ENCODE data around the gene USP5.
"Not testable (repeated sequence)": the region's sequence is repeated elsewhere in the genome, so short reads cannot be mapped to it uniquely, and the experiment has no call there.

Gene USP5

DNA sequence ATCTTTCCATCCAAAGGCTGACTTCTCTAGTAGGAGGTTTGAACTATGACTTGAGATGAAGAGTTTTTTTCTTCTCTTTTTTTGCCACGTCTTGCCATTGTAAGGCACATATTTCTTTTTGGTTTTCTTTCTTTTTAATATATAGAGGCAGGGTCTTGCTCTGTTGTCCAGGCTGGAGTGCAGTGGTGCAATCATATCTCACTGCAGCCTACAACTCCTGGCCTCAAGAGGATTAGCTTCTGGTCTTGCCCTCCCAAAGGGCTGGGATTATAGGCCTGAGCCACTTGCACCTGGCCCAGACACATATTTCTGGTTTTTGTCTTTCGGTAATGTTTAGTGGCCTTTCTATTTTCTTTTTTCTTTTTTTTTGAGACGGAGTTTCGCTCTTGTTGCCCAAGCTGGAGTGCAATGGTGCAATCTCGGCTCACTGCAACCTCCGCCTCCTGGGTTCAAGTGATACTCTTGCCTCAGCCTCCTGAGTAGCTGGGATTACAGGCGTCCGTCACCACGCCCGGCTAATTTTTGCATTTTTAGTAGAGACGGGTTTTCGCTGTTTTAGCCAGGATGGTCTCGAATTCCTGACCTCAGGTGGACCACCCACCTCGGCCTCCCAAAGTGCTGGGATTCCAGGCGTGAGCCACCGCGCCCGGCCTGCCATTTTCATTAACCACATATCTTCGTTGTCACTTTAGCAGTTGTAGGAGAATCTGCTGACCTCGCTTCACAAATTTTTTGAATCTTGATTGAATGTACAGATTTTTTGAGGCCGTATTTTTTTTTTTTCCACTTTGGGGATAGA lies 38.0 kb downstream of the USP5 start:
- CTCF ChIA-PET, result interaction anchor here (0.8 to 1.1 kb wide), 2 partner anchors 10 to 15 kb away, joined by 3 to 4 read pairs; no protein-coding TSS in a partner anchor
- Histone ChIP-seq H3K4me1 (ENCODE audit: control extremely low read depth in 1 of 4, control insufficient read depth in 4 of 4, insufficient read depth in 4 of 4, low read length in 3 of 4) (peaks cover 6 to 22% (median 19%) of the 10 kb centered on the region in 4 experiments), H3K4me3 (ENCODE audit: control insufficient read depth in 1 of 7, extremely low read depth in 1 of 7, insufficient read depth in 4 of 7, low read depth in 2 of 7, low read length in 6 of 7) (peak overlapping the region in 3 of 7 experiments; percentile 53 to 72 (median 57)), H3K27ac (ENCODE audit: insufficient read depth in 1 of 2, low read depth in 1 of 2, low read length in 2 of 2, poor library complexity in 1 of 2, severe bottlenecking in 2 of 2) (peak overlapping the region in 1 of 2 experiments; percentile 85)
- not testable (repeated sequence) for H3K9me3 ChIP-seq (ENCODE audit: control extremely low read depth in 1 of 5, control insufficient read depth in 4 of 5, insufficient read depth in 2 of 5, low read depth in 1 of 5, low read length in 4 of 5); H3K36me3 ChIP-seq (ENCODE audit: control insufficient read depth in 4 of 4, insufficient read depth in 4 of 4, low read length in 3 of 4); H3K27me3 ChIP-seq (replicated peaks in 2 of 5; ENCODE audit: control insufficient read depth in 4 of 5, insufficient read depth in 5 of 5, low read length in 4 of 5); DNase-seq
- WGBS (ENCODE audit: insufficient coverage), result 97% methylated on average over 14 of the region's 21 CpGs
- POLR2A ChIA-PET, result interaction anchor here (1.2 kb wide), 1 partner anchor 17 kb away, joined by 6 read pairs; the partner anchor contains the start of gene SPSB2

- POLR2A ChIA-PET, result interaction anchor here (0.8 to 1.7 kb wide), 6 partner anchors 9 to 119 kb away, joined by 3 to 21 read pairs (median 4); partner anchors contain the start of genes ENO2 and SPSB2
- CTCF ChIA-PET, result interaction anchor here (0.7 to 5.2 kb wide), 15 partner anchors 8 to 74 kb away, joined by 3 to 91 read pairs (median 4); partner anchors contain the start of genes C12orf57, LRRC23, RNU7-1 and SPSB2
- peak; percentile 96 to 99 (median 98) for DNase-seq
- 4% methylated on average over 57 of the region's 68 CpGs for WGBS (ENCODE audit: insufficient coverage)
- Histone ChIP-seq H3K9me3 (ENCODE audit: control extremely low read depth in 1 of 5, control insufficient read depth in 4 of 5, insufficient read depth in 2 of 5, low read depth in 1 of 5, low read length in 4 of 5) (no peaks in the 10 kb centered on the region), H3K4me1 (ENCODE audit: control extremely low read depth in 1 of 4, control insufficient read depth in 4 of 4, insufficient read depth in 4 of 4, low read length in 3 of 4) (peaks cover 6 to 18% (median 15%) of the 10 kb centered on the region in 4 experiments), H3K4me3 (ENCODE audit: control insufficient read depth in 1 of 7, extremely low read depth in 1 of 7, insufficient read depth in 4 of 7, low read depth in 2 of 7, low read length in 6 of 7) (peak overlapping the region; percentile 50 to 87 (median 73)), H3K27ac (ENCODE audit: insufficient read depth in 1 of 2, low read depth in 1 of 2, low read length in 2 of 2, poor library complexity in 1 of 2, severe bottlenecking in 2 of 2) (peak overlapping the region; percentile 81 to 93), H3K27me3 (replicated peaks in 2 of 5; ENCODE audit: control insufficient read depth in 4 of 5, insufficient read depth in 5 of 5, low read length in 4 of 5) (no peaks in the 10 kb centered on the region), H3K36me3 (ENCODE audit: control insufficient read depth in 4 of 4, insufficient read depth in 4 of 4, low read length in 3 of 4) (peaks cover 0 to 4% (median 0%) of the 10 kb centered on the region in 4 experiments)
Measured at GRCh38 chr12:6890789-6891645, 39.1 kb downstream of the USP5 start.

DNA sequence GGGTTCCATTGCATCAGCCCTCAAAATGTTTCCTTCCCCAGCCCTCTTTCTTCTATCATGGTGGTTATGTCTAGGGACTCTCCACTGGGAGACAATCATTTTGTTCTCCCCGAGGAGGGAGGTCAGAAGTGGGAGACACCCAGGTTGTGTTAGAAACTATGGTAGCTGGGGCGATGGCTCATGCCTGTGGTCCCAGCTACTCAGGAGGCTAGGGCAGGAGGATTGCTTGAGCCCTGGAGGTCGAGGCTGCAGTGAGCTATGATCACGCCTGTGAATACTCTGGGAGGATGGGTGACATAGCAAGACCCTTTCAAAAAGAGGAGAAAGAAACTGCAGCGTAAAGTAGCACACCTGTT lies 39.7 kb downstream of the USP5 start:
- Histone ChIP-seq H3K4me3 (ENCODE audit: control insufficient read depth in 1 of 7, extremely low read depth in 1 of 7, insufficient read depth in 4 of 7, low read depth in 2 of 7, low read length in 6 of 7) (peak overlapping the region; percentile 50 to 87 (median 73)), H3K27me3 (replicated peaks in 2 of 5; ENCODE audit: control insufficient read depth in 4 of 5, insufficient read depth in 5 of 5, low read length in 4 of 5) (no peaks in the 10 kb centered on the region), H3K9me3 (ENCODE audit: control extremely low read depth in 1 of 5, control insufficient read depth in 4 of 5, insufficient read depth in 2 of 5, low read depth in 1 of 5, low read length in 4 of 5) (no peaks in the 10 kb centered on the region), H3K4me1 (ENCODE audit: control extremely low read depth in 1 of 4, control insufficient read depth in 4 of 4, insufficient read depth in 4 of 4, low read length in 3 of 4) (peaks cover 6 to 18% (median 13%) of the 10 kb centered on the region in 4 experiments), H3K27ac (ENCODE audit: insufficient read depth in 1 of 2, low read depth in 1 of 2, low read length in 2 of 2, poor library complexity in 1 of 2, severe bottlenecking in 2 of 2) (peak overlapping the region; percentile 81 to 93), H3K36me3 (ENCODE audit: control insufficient read depth in 4 of 4, insufficient read depth in 4 of 4, low read length in 3 of 4) (peaks cover 0 to 4% (median 0%) of the 10 kb centered on the region in 4 experiments)
- WGBS (ENCODE audit: insufficient coverage), result 80% methylated on average over 2 of the region's 5 CpGs
- ChIA-PET CTCF (interaction anchor here (0.7 to 5.2 kb wide), 14 partner anchors 8 to 73 kb away, joined by 3 to 91 read pairs (median 4); partner anchors contain the start of genes C12orf57, LRRC23, RNU7-1 and SPSB2), POLR2A (interaction anchor here (0.8 to 1.7 kb wide), 5 partner anchors 8 to 119 kb away, joined by 3 to 21 read pairs (median 5); partner anchors contain the start of gene SPSB2)
- DNase-seq, result no peak

GRCh38 chr12:6892683-6893082 lies 40.7 kb downstream of the USP5 start:
- H3K27me3 ChIP-seq (replicated peaks in 2 of 5; ENCODE audit: control insufficient read depth in 4 of 5, insufficient read depth in 5 of 5, low read length in 4 of 5); H3K4me3 ChIP-seq (ENCODE audit: control insufficient read depth in 1 of 7, extremely low read depth in 1 of 7, insufficient read depth in 4 of 7, low read depth in 2 of 7, low read length in 6 of 7); H3K9me3 ChIP-seq (ENCODE audit: control extremely low read depth in 1 of 5, control insufficient read depth in 4 of 5, insufficient read depth in 2 of 5, low read depth in 1 of 5, low read length in 4 of 5); DNase-seq; POLR2A ChIA-PET; H3K27ac ChIP-seq (ENCODE audit: insufficient read depth in 1 of 2, low read depth in 1 of 2, low read length in 2 of 2, poor library complexity in 1 of 2, severe bottlenecking in 2 of 2); H3K36me3 ChIP-seq (ENCODE audit: control insufficient read depth in 4 of 4, insufficient read depth in 4 of 4, low read length in 3 of 4): not testable (repeated sequence)
- peaks cover 6 to 18% (median 13%) of the 10 kb centered on the region in 4 experiments for H3K4me1 ChIP-seq (ENCODE audit: control extremely low read depth in 1 of 4, control insufficient read depth in 4 of 4, insufficient read depth in 4 of 4, low read length in 3 of 4)
- CTCF ChIA-PET, result interaction anchor here (1.8 to 5.2 kb wide), 4 partner anchors 11 to 45 kb away, joined by 6 to 91 read pairs (median 16); partner anchors contain the start of genes LRRC23 and SPSB2
- 100% methylated on average over 1 of the region's 3 CpGs for WGBS (ENCODE audit: insufficient coverage)

- WGBS (ENCODE audit: insufficient coverage), result no CpG with 5 or more reads among the region's 3 CpGs
- Histone ChIP-seq H3K36me3 (ENCODE audit: control insufficient read depth in 4 of 4, insufficient read depth in 4 of 4, low read length in 3 of 4) (no peaks in the 10 kb centered on the region), H3K27me3 (replicated peaks in 2 of 5; ENCODE audit: control insufficient read depth in 4 of 5, insufficient read depth in 5 of 5, low read length in 4 of 5) (no peaks in the 10 kb centered on the region), H3K4me1 (ENCODE audit: control extremely low read depth in 1 of 4, control insufficient read depth in 4 of 4, insufficient read depth in 4 of 4, low read length in 3 of 4) (peaks cover 6 to 21% (median 16%) of the 10 kb centered on the region in 4 experiments), H3K9me3 (ENCODE audit: control extremely low read depth in 1 of 5, control insufficient read depth in 4 of 5, insufficient read depth in 2 of 5, low read depth in 1 of 5, low read length in 4 of 5) (no peaks in the 10 kb centered on the region), H3K27ac (ENCODE audit: insufficient read depth in 1 of 2, low read depth in 1 of 2, low read length in 2 of 2, poor library complexity in 1 of 2, severe bottlenecking in 2 of 2) (no peak overlapping the region), H3K4me3 (ENCODE audit: control insufficient read depth in 1 of 7, extremely low read depth in 1 of 7, insufficient read depth in 4 of 7, low read depth in 2 of 7, low read length in 6 of 7) (no peak overlapping the region)
- DNase-seq, result no peak
- ChIA-PET CTCF (interaction anchor here (1.0 to 5.2 kb wide), 7 partner anchors 8 to 82 kb away, joined by 3 to 91 read pairs (median 4); partner anchors contain the start of genes LRRC23 and SPSB2), POLR2A (no interaction called here)
Measured at GRCh38 chr12:6894321-6894720, 42.4 kb downstream of the USP5 start.

GRCh38 chr12:6896846-6897435 lies 45.0 kb downstream of the USP5 start:
- WGBS (ENCODE audit: insufficient coverage), result 98% methylated on average over 4 of the region's 6 CpGs
- no peaks in the 10 kb centered on the region for H3K9me3 ChIP-seq (ENCODE audit: control extremely low read depth in 1 of 5, control insufficient read depth in 4 of 5, insufficient read depth in 2 of 5, low read depth in 1 of 5, low read length in 4 of 5)

More at GRCh38 chr12:6896846-6897435, 45.0 kb downstream of the USP5 start:
- Histone ChIP-seq H3K4me1 (ENCODE audit: control extremely low read depth in 1 of 4, control insufficient read depth in 4 of 4, insufficient read depth in 4 of 4, low read length in 3 of 4) (peaks cover 2 to 17% (median 15%) of the 10 kb centered on the region in 4 experiments), H3K36me3 (ENCODE audit: control insufficient read depth in 4 of 4, insufficient read depth in 4 of 4, low read length in 3 of 4) (no peaks in the 10 kb centered on the region), H3K27me3 (replicated peaks in 2 of 5; ENCODE audit: control insufficient read depth in 4 of 5, insufficient read depth in 5 of 5, low read length in 4 of 5) (no peaks in the 10 kb centered on the region), H3K27ac (ENCODE audit: insufficient read depth in 1 of 2, low read depth in 1 of 2, low read length in 2 of 2, poor library complexity in 1 of 2, severe bottlenecking in 2 of 2) (no peak overlapping the region), H3K4me3 (ENCODE audit: control insufficient read depth in 1 of 7, extremely low read depth in 1 of 7, insufficient read depth in 4 of 7, low read depth in 2 of 7, low read length in 6 of 7) (no peak overlapping the region)
- ChIA-PET CTCF (interaction anchor here (1.4 to 1.9 kb wide), 3 partner anchors 25 to 28 kb away, joined by 4 to 7 read pairs (median 4); partner anchors contain the start of gene SPSB2), POLR2A (no interaction called here)
- DNase-seq, result no peak
